H9 (cell line): Measurements from ENCODE around the gene TTC32. TPM values are rescaled to one million over a fixed set of nuclear protein-coding genes. Genes with fewer than 3 reads are reported as not detected.

Experiments used
- DNase-seq: peaks from one replicate; pipeline ENCODE4 v3.0.0-alpha.2; 2017
- H2AFZ ChIP-seq: one replicate; pipeline ENCODE4 v1.6.1; 2013; ENCODE audit warnings: mild to moderate bottlenecking, low read length, control low read depth, moderate library complexity
- H2AK5ac ChIP-seq: 2 replicates; pipeline ENCODE4 v1.6.1; 2013; ENCODE audit warnings: low read length, control low read depth, mixed read lengths; ENCODE audit not compliant: insufficient read length
- H2BK120ac ChIP-seq: one replicate; pipeline ENCODE4 v1.6.1; 2013; ENCODE audit warnings: low read depth, mild to moderate bottlenecking, low read length, control low read depth, inconsistent platforms; ENCODE audit not compliant: poor library complexity, severe bottlenecking
- H2BK12ac ChIP-seq: 2 replicates; pipeline ENCODE4 v1.6.1; 2013; ENCODE audit warnings: low read length, control low read depth, mixed read lengths, low read depth; ENCODE audit not compliant: insufficient read length
- H2BK15ac ChIP-seq: 2 replicates; pipeline ENCODE4 v1.6.1; 2013; ENCODE audit warnings: low read depth, low read length, control low read depth
- H2BK20ac ChIP-seq: one replicate; pipeline ENCODE4 v1.6.1; 2013; ENCODE audit warnings: low read depth, mild to moderate bottlenecking, low read length, control low read depth, inconsistent platforms; ENCODE audit not compliant: poor library complexity, severe bottlenecking
- H2BK5ac ChIP-seq: 2 replicates; pipeline ENCODE4 v1.6.1; 2013; ENCODE audit warnings: low read length, control low read depth, mixed read lengths; ENCODE audit not compliant: insufficient read length
- H3K14ac ChIP-seq: 2 replicates; pipeline ENCODE4 v1.6.1; 2013; ENCODE audit warnings: low read length, control low read depth; ENCODE audit not compliant: insufficient read depth
- H3K18ac ChIP-seq: 2 replicates; pipeline ENCODE4 v1.6.1; 2013; ENCODE audit warnings: low read depth, mild to moderate bottlenecking, mixed read lengths, low read length, control low read depth; ENCODE audit not compliant: insufficient read length
- H3K23ac ChIP-seq: 2 replicates; pipeline ENCODE4 v1.6.1; 2013; ENCODE audit warnings: low read length, control low read depth, mixed read lengths, low read depth; ENCODE audit not compliant: insufficient read length
- H3K23me2 ChIP-seq: 2 replicates; pipeline ENCODE4 v1.6.1; 2013; ENCODE audit warnings: low read depth, mild to moderate bottlenecking, mixed read lengths, low read length, control low read depth; ENCODE audit not compliant: insufficient read length, poor library complexity, severe bottlenecking
- H3K27ac ChIP-seq: 2 replicates; pipeline ENCODE4 v1.5.1; 2013; ENCODE audit warnings: low read length, control low read depth, mixed read lengths, low read depth; ENCODE audit not compliant: insufficient read length
- H3K27me3 ChIP-seq: 2 replicates; pipeline ENCODE4 v1.6.1; 2013; ENCODE audit warnings: low read length, control low read depth, inconsistent platforms; ENCODE audit not compliant: insufficient read depth
- H3K4ac ChIP-seq: 2 replicates; pipeline ENCODE4 v1.6.1; 2013; ENCODE audit warnings: low read depth, mild to moderate bottlenecking, control low read depth, inconsistent platforms, low read length, moderate library complexity
- H3K4me1 ChIP-seq: 2 replicates; pipeline ENCODE4 v1.6.1; 2013; ENCODE audit warnings: low read length, control low read depth, inconsistent platforms; ENCODE audit not compliant: insufficient read depth
- H3K4me2 ChIP-seq: 2 replicates; pipeline ENCODE4 v1.6.1; 2013; ENCODE audit warnings: low read length, control low read depth, mixed read lengths; ENCODE audit not compliant: insufficient read length, insufficient read depth
- H3K56ac ChIP-seq: 2 replicates; pipeline ENCODE4 v1.6.1; 2013; ENCODE audit warnings: low read depth, mild to moderate bottlenecking, mixed read lengths, low read length, control low read depth; ENCODE audit not compliant: insufficient read length
- H3K79me1 ChIP-seq: 2 replicates; pipeline ENCODE4 v1.6.1; 2013; ENCODE audit warnings: low read depth, mild to moderate bottlenecking, moderate library complexity, low read length, control low read depth, inconsistent platforms; ENCODE audit not compliant: insufficient read depth, poor library complexity, severe bottlenecking
- H3K79me2 ChIP-seq: 2 replicates; pipeline ENCODE4 v1.6.1; 2013; ENCODE audit warnings: low read length, control low read depth, inconsistent platforms; ENCODE audit not compliant: insufficient read depth
- H3K9ac ChIP-seq: 2 replicates; pipeline ENCODE4 v1.6.1; 2013; ENCODE audit warnings: low read length, control low read depth, mixed read lengths; ENCODE audit not compliant: insufficient read length; ENCODE audit errors: extremely low read depth
- H3K9me3 ChIP-seq: one replicate; pipeline ENCODE4 v1.6.1; 2013; ENCODE audit warnings: low read depth, low read length, inconsistent platforms; ENCODE audit not compliant: control insufficient read depth
- H3T11ph ChIP-seq: one replicate; pipeline ENCODE4 v1.6.1; 2013; ENCODE audit warnings: mild to moderate bottlenecking, low read length, control low read depth, inconsistent platforms
- H4K20me1 ChIP-seq: one replicate; pipeline ENCODE4 v1.6.1; 2013; ENCODE audit not compliant: control insufficient read depth, insufficient read length, insufficient read depth
- H4K5ac ChIP-seq: 2 replicates; pipeline ENCODE4 v1.6.1; 2013; ENCODE audit warnings: low read depth, mild to moderate bottlenecking, mixed read lengths, low read length, control low read depth; ENCODE audit not compliant: insufficient read length
- H4K8ac ChIP-seq: replicated peaks from 2 replicates; pipeline ENCODE4 v1.6.1; 2013; ENCODE audit warnings: low read length, control low read depth, mixed read lengths, low read depth; ENCODE audit not compliant: insufficient read length
- H4K91ac ChIP-seq: 2 replicates; pipeline ENCODE4 v1.6.1; 2013; ENCODE audit warnings: low read depth, mild to moderate bottlenecking, moderate library complexity, mixed read lengths, low read length, control low read depth; ENCODE audit not compliant: insufficient read length
- H3K27ac Mint-ChIP-seq, 3 experiments: 2 replicates in 2 of 3; 3 replicates in 1 of 3; pipeline ENCODE4 v1.8.0; 2020 to 2021; ENCODE audit warnings: mixed read lengths in 3 of 3, mild to moderate bottlenecking in 1 of 3, moderate library complexity in 1 of 3
- H3K27me3 Mint-ChIP-seq: 2 replicates; pipeline ENCODE4 v1.8.0; 2021; ENCODE audit warnings: low read depth, mild to moderate bottlenecking, moderate library complexity, mixed read lengths
- H3K36me3 Mint-ChIP-seq, 3 experiments: 2 replicates in 2 of 3; 3 replicates in 1 of 3; pipeline ENCODE4 v1.8.0; 2020 to 2021; ENCODE audit warnings: low read depth in 3 of 3, mixed read lengths in 3 of 3; ENCODE audit not compliant: insufficient read depth in 1 of 3
- H3K4me1 Mint-ChIP-seq, 2 experiments: 2 replicates each; pipeline ENCODE4 v1.8.0; 2020; ENCODE audit warnings: mixed read lengths in 2 of 2
- H3K4me3 Mint-ChIP-seq, 2 experiments: 2 replicates in 1 of 2; 3 replicates in 1 of 2; pipeline ENCODE4 v1.8.0; 2020 to 2021; ENCODE audit warnings: mild to moderate bottlenecking in 2 of 2, mixed read lengths in 2 of 2, moderate library complexity in 1 of 2
- H3K9me3 Mint-ChIP-seq, 2 experiments: 2 replicates in 1 of 2; 3 replicates in 1 of 2; pipeline ENCODE4 v1.8.0; 2020; ENCODE audit warnings: mild to moderate bottlenecking in 2 of 2, mixed read lengths in 2 of 2, moderate library complexity in 1 of 2
- CTCF ChIP-seq: fragments of 200-600 bp; sonication (generic); conservative IDR thresholded peaks from 3 replicates; pipeline ENCODE4 v1.8.0; 2021; ENCODE audit warnings: antibody characterized with exemption, mild to moderate bottlenecking
- WGBS: extraction: QIAGEN DNeasy Blood & Tissue Kit; methylation state at CpG from one replicate; pipeline ENCODE4 v1.1.7; 2013; ENCODE audit warnings: missing lambda C conversion rate, low lambda C conversion rate, mixed read lengths; ENCODE audit not compliant: insufficient read length; ENCODE audit errors: extremely low coverage; 5-methylcytosine and 5-hydroxymethylcytosine counted together
- total RNA-seq: library from RNA; stranded (reverse); gene quantifications from 2 replicates; pipeline ENCODE4 v1.2.1, GENCODE V29; 2021

TTC32 gene
- total RNA-seq, 1 experiment from 2014 or later: 8.9 TPM

DNA sequence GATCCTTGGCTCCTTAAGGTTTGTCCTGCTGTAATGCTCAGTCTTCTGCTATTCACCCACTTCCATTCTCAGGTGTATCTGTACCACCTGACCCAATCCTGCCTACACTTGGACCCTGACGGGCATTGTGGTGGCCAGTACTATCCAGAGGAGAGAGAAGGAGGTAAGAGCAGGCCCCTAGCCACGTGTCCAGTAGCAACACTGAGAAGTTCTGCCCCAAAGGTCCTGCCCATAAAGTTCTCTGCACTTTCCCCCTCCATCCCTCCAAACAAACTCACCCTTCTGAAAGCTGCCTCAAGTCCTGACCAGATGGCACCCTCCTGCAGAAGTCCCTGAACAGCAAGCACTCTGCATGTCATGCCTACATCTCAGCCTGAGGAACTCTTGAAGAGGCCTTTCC, 18.3 kb downstream of the TTC32 start:
- Histone ChIP-seq H2AK5ac (no peak overlapping the region), H4K20me1 (peaks cover 2% of the 10 kb centered on the region), H3K27me3 (no peaks in the 10 kb centered on the region), H2BK5ac (no peak overlapping the region), H4K91ac (no peak overlapping the region), H2AFZ (no peak overlapping the region), H3K9ac (no peak overlapping the region), H3K4me2 (no peak overlapping the region), H3K18ac (no peak overlapping the region), H2BK20ac (no peak overlapping the region), H3K27ac (no peak overlapping the region), H2BK15ac (no peak overlapping the region), H3K4me1 (no peaks in the 10 kb centered on the region), H3K4ac (no peak overlapping the region), H3K14ac (no peak overlapping the region), H3K23ac (no peak overlapping the region), H3K79me1 (no peaks in the 10 kb centered on the region), H3K56ac (no peak overlapping the region), H2BK120ac (no peak overlapping the region), H3T11ph (no peak overlapping the region), H4K8ac (no peak overlapping the region), H4K5ac (no peak overlapping the region), H2BK12ac (no peak overlapping the region), H3K79me2 (no peaks in the 10 kb centered on the region), H3K9me3 (no peaks in the 10 kb centered on the region), H3K23me2 (no peaks in the 10 kb centered on the region)
- Mint-ChIP-seq H3K27me3 (peaks cover 14% of the 10 kb centered on the region), H3K9me3 (no peaks in the 10 kb centered on the region), H3K4me3 (no peak overlapping the region), H3K27ac (peak overlapping the region in 1 of 3 experiments; percentile 27; a peak in 1 of 7 replicates), H3K36me3 (no peaks in the 10 kb centered on the region), H3K4me1 (peaks cover 0 to 5% of the 10 kb centered on the region in 2 experiments; a peak in 2 of 4 replicates)
- no CpG with 5 or more reads among the region's 2 CpGs for WGBS
- no peak for DNase-seq
- TF ChIP-seq CTCF: no peak
